ENCODE data around the gene CABP1. TPM values are rescaled to one million over a fixed set of nuclear protein-coding genes. Genes with fewer than 3 reads are reported as not detected.

CABP1 gene
- under 1 TPM in 3 of 4 donors, not detected in 1; 0.39 to 0.94 (median 0.89) TPM for total RNA-seq

- intact Hi-C loops (cut with DNase I; ENCODE audit: low total_unique reads) = loop anchor here (10.0 kb wide), 2 partner anchors 55 to 455 kb away; partner anchors contain the start of gene POP5
- WGBS, 2 donors = 11 to 18% methylated on average over 20 to 33 of the region's 56 CpGs
- DNase-seq (ENCODE audit: low spot score in 2 of 2) = no peak
- TF ChIP-seq, protein P1, sequence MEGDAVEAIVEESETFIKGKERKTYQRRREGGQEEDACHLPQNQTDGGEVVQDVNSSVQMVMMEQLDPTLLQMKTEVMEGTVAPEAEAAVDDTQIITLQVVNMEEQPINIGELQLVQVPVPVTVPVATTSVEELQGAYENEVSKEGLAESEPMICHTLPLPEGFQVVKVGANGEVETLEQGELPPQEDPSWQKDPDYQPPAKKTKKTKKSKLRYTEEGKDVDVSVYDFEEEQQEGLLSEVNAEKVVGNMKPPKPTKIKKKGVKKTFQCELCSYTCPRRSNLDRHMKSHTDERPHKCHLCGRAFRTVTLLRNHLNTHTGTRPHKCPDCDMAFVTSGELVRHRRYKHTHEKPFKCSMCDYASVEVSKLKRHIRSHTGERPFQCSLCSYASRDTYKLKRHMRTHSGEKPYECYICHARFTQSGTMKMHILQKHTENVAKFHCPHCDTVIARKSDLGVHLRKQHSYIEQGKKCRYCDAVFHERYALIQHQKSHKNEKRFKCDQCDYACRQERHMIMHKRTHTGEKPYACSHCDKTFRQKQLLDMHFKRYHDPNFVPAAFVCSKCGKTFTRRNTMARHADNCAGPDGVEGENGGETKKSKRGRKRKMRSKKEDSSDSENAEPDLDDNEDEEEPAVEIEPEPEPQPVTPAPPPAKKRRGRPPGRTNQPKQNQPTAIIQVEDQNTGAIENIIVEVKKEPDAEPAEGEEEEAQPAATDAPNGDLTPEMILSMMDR (IDR thresholded peaks at IDR 0.05) = no peak
- no peak for TF ChIP-seq POLR2A (IDR thresholded peaks at IDR 0.05)
- H3K4me3 ChIP-seq (ENCODE audit: low read depth, poor library complexity, severe bottlenecking) = no peak within 1 kb of the TSS
These were observed at the start of gene CABP1 for GRCh38 chr12:120639771-120640721. TSS of gene CABP1 (plus strand) at chr12:120640626. CDS start at chr12:120640686, 60 bp downstream.

DNA sequence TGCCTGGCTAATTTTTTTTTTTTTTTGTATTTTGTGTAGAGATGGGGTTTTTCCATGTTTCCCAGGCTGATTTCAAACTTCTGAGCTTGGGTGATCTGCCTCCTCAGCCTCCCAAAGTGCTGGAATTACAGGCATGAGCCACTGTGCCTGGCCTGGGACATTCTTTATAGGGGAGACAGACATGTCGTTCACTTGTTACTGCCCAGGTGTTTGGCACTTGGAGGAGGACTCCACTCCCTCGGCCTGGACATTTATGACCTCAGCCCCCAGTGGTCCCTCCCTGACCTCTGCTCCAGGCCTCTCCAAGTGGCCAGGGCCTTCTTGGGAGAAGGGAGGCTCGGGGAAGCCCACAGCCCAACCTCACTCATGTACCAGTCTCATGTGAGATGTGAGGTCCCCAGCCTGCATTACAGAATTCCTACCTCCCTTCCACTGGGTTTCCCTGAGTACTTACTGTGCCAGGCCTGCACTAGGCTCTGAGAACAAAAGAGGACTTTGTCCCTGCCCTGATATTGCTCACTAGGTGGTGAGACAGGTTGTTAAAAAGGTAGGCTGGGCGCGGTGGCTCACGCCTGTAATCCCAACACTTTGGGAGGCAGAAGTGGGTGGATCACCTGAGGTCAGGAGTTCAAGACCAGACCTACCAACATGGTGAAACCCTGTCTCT is 49.6 kb upstream of the CABP1 start:
- intact Hi-C loops (cut with DNase I; ENCODE audit: low total_unique reads) = no loop called here
- TF ChIP-seq, protein P1 (IDR thresholded peaks at IDR 0.05) = no peak
- no peak for TF ChIP-seq POLR2A (IDR thresholded peaks at IDR 0.05)
- no peak for DNase-seq (ENCODE audit: low spot score in 2 of 2)
- no peak overlapping the region for H3K4me3 ChIP-seq (ENCODE audit: low read depth, poor library complexity, severe bottlenecking)
- 71 to 82% methylated on average over 6 of the region's 6 CpGs for WGBS, 2 donors

GRCh38 chr12:120592121-120593049 is 48.0 kb upstream of the CABP1 start:
- 70 to 72% methylated on average over 8 of the region's 8 CpGs for WGBS, 2 donors
- intact Hi-C loops (cut with DNase I; ENCODE audit: low total_unique reads) = no loop called here
- no peak for DNase-seq (ENCODE audit: low spot score in 2 of 2)
- H3K4me3 ChIP-seq (ENCODE audit: low read depth, poor library complexity, severe bottlenecking) = no peak overlapping the region
- TF ChIP-seq POLR2A (IDR thresholded peaks at IDR 0.05) = no peak
- TF ChIP-seq, protein P1 (IDR thresholded peaks at IDR 0.05) = no peak

DNA sequence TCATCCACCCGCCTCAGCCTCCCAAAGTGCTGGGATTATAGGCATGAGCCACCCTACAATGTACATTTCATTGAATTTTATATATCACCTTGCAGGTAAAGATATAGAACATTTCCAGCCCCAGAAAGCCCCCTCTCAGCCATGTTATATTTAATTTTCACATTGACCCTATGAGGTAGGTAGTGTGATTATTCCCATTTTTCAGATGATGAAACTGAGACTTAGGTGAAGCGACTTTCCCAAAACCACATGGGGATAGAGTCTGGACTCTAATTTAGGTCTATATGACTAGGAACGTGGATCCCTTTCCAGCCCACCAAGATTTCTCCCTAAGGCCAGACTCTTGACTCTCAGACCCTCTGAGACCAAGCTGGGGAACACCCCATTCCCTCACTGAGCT is 43.5 kb upstream of the CABP1 start:
- DNase-seq (ENCODE audit: low spot score in 2 of 2) = no peak
- no peak overlapping the region for H3K4me3 ChIP-seq (ENCODE audit: low read depth, poor library complexity, severe bottlenecking)
- intact Hi-C loops (cut with DNase I; ENCODE audit: low total_unique reads) = no loop called here
- TF ChIP-seq POLR2A (IDR thresholded peaks at IDR 0.05) = no peak
- TF ChIP-seq, protein P1 (IDR thresholded peaks at IDR 0.05) = no peak
- WGBS, 2 donors = 92 to 95% methylated on average over 3 of the region's 3 CpGs

DNA sequence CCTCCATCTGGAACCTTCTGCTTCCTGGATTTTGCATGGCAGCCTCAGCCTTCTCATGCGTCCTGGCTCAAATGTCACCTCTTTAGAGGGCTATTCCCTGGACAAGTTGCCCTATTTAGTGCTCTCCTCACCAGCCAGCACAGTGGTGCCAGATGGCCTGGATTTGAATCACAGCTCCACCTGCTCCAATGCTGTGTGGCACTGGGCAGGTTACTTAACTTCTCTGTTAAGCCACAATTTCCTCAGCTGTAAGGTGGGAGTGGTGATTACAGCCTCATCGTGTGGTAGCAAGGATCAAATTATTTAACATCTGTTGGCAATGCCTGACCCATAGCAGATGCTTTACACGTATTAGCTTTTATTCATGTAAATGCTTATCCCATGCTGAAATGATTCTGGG is 42.6 kb upstream of the CABP1 start:
- no peak overlapping the region for H3K4me3 ChIP-seq (ENCODE audit: low read depth, poor library complexity, severe bottlenecking)
- intact Hi-C loops (cut with DNase I; ENCODE audit: low total_unique reads) = no loop called here
- WGBS, 2 donors = 57 to 76% methylated on average over 3 of the region's 3 CpGs
- no peak for TF ChIP-seq POLR2A (IDR thresholded peaks at IDR 0.05)
- TF ChIP-seq, protein P1 (IDR thresholded peaks at IDR 0.05) = no peak
- no peak for DNase-seq (ENCODE audit: low spot score in 2 of 2)
